BJ (cell line): ENCODE measurements around the gene FBXO33. TPM values are rescaled to one million over a fixed set of nuclear protein-coding genes. Genes with fewer than 3 reads are reported as not detected.
"Not testable (repeated sequence)": the region's sequence is repeated elsewhere in the genome, so short reads cannot be mapped to it uniquely, and the experiment has no call there.

Experiments used
- CTCF ChIA-PET: fragments of 350-600 bp; formaldehyde crosslinking; extraction: SDS; loops from one replicate; lab custom pipeline; 2021; ENCODE audit warnings: antibody characterized with exemption, inconsistent platforms; lab: Yijun Ruan, JAX
- POLR2A ChIA-PET: fragments of 300-600 bp; sonication (Branson Sonifier 250); formaldehyde crosslinking; extraction: SDS; loops from one replicate; lab custom pipeline; 2021; ENCODE audit warnings: antibody characterized with exemption; lab: Charles Lee
- DNase-seq: peaks from one replicate; pipeline ENCODE4 v3.0.0-alpha.2; 2011; ENCODE audit warnings: low read depth
- H3K27me3 ChIP-seq: 2 replicates; pipeline ENCODE4 v1.6.0; 2011; ENCODE audit warnings: low read length; ENCODE audit not compliant: control insufficient read depth, insufficient read depth
- H3K36me3 ChIP-seq: 2 replicates; pipeline ENCODE4 v1.5.1; 2011; ENCODE audit warnings: low read length; ENCODE audit not compliant: control insufficient read depth, insufficient read depth
- H3K4me3 ChIP-seq: 2 replicates; pipeline ENCODE4 v1.5.1; 2011; ENCODE audit warnings: low read depth, mild to moderate bottlenecking, control low read depth, low read length
- CTCF ChIP-seq: IDR thresholded peaks from 2 replicates; pipeline ENCODE4 v1.5.1; 2011; ENCODE audit warnings: low read depth, mild to moderate bottlenecking, control low read depth, inconsistent platforms, low read length, moderate library complexity; ENCODE audit not compliant: insufficient read depth
- polyA plus RNA-seq: library from polyadenylated mRNA; depleted of rRNA; stranded (reverse); fragments of >200 nt; gene quantifications from 2 replicates; pipeline ENCODE4 v1.2.3, GENCODE V29; 2011; rRNA removed

The FBXO33 gene
- polyA plus RNA-seq, 1 experiment = 7.3 TPM

- no peak for DNase-seq
- no peak overlapping the region for H3K4me3 ChIP-seq
- no peak for TF ChIP-seq CTCF
- no peaks in the 10 kb centered on the region; the same call in 1 of the 2 replicates for H3K36me3 ChIP-seq
- POLR2A ChIA-PET = no interaction called here
- CTCF ChIA-PET = no interaction called here
- no peaks in the 10 kb centered on the region for H3K27me3 ChIP-seq
Observed at GRCh38 chr14:39360316-39360715, 71.9 kb downstream of the FBXO33 start.

- H3K36me3 ChIP-seq, POLR2A ChIA-PET, H3K4me3 ChIP-seq, H3K27me3 ChIP-seq, DNase-seq: not testable (repeated sequence)
- CTCF ChIA-PET = interaction anchor here (1.2 to 1.4 kb wide), 2 partner anchors 9 to 13 kb away, joined by 3 to 4 read pairs; no protein-coding TSS in a partner anchor
Observed at GRCh38 chr14:39359069-39359468, 73.2 kb downstream of the FBXO33 start.

- CTCF ChIA-PET = no interaction called here
- no peak for TF ChIP-seq CTCF
- POLR2A ChIA-PET = no interaction called here
- H3K27me3 ChIP-seq = no peaks in the 10 kb centered on the region
- no peak overlapping the region for H3K4me3 ChIP-seq
- H3K36me3 ChIP-seq = no peaks in the 10 kb centered on the region; the same call in 1 of the 2 replicates
- no peak for DNase-seq
Observed at GRCh38 chr14:39351708-39352107, 80.5 kb downstream of the FBXO33 start.

GRCh38 chr14:39350866-39351265 is 81.4 kb downstream of the FBXO33 start:
- TF ChIP-seq CTCF = no peak
- POLR2A ChIA-PET = no interaction called here

More at GRCh38 chr14:39350866-39351265, 81.4 kb downstream of the FBXO33 start:
- Histone ChIP-seq H3K4me3 (no peak overlapping the region), H3K27me3 (no peaks in the 10 kb centered on the region), H3K36me3 (no peaks in the 10 kb centered on the region; the same call in 1 of the 2 replicates)
- DNase-seq = no peak
- CTCF ChIA-PET = no interaction called here

Other genes starting within 250 kb of the FBXO33 start
- 11.4 and 15.8 TPM in 2 replicates for gene MIA2, start 198.5 kb downstream of the FBXO33 start, polyA plus RNA-seq